ENCODE measurements around the gene SLC4A5. TPM values are rescaled to one million over a fixed set of nuclear protein-coding genes. Genes with fewer than 3 reads are reported as not detected.
A peak's percentile ranks its signal among the peaks of the same experiment; 100 is the strongest.

SLC4A5 gene
- total and polyA plus RNA-seq, 7 donors: under 0.01 to 12.2 (median 1.8) TPM

- Histone ChIP-seq H3K36me3 (peaks cover 0 to 9% (median 6%) of the 10 kb centered on the region in 4 donors), H3K4me3 (no peak overlapping the region), H3K27me3 (no peaks in the 10 kb centered on the region), H3K27ac (no peak overlapping the region), H3K4me1 (no peaks in the 10 kb centered on the region), H3K9me3 (no peaks in the 10 kb centered on the region)
- intact Hi-C loops (cut with DNase I): no loop called here
- TF ChIP-seq POLR2A (IDR thresholded peaks at IDR 0.05) (no peak), CTCF (IDR thresholded peaks at IDR 0.05) (no peak), EP300 (IDR thresholded peaks at IDR 0.05) (no peak)
- DNase-seq: no peak
- 91 to 97% methylated on average over 3 of the region's 3 CpGs for WGBS, 2 donors
Measured at GRCh38 chr2:74212702-74213410, 130.4 kb downstream of the SLC4A5 start.

- TF ChIP-seq POLR2AphosphoS5 (IDR thresholded peaks at IDR 0.05) (peak in 2 of 4 donors; percentile 9 to 21), CTCF (IDR thresholded peaks at IDR 0.05) (no peak), EP300 (IDR thresholded peaks at IDR 0.05) (peak in 1 of 4 donors; percentile 19)
- Histone ChIP-seq H3K4me1 (peaks cover 0 to 3% (median 0%) of the 10 kb centered on the region in 4 donors), H3K36me3 (peaks cover 0 to under 1% (median 0%) of the 10 kb centered on the region in 4 donors), H3K27ac (peak overlapping the region in 3 of 4 donors; percentile 3 to 31 (median 19)), H3K27me3 (no peaks in the 10 kb centered on the region), H3K9me3 (no peaks in the 10 kb centered on the region), H3K4me3 (no peak overlapping the region)
- WGBS, 2 donors: 14 to 20% methylated on average over 6 of the region's 6 CpGs
- no peak for DNase-seq
- intact Hi-C loops (cut with DNase I): no loop called here
Measured at GRCh38 chr2:74206180-74206688, 137.0 kb downstream of the SLC4A5 start.

- no peaks in the 10 kb centered on the region for H3K27me3 ChIP-seq
- 9 to 24% methylated on average over 6 of the region's 6 CpGs for WGBS, 2 donors
- no peak overlapping the region for H3K27ac ChIP-seq
- DNase-seq: no peak
- no peaks in the 10 kb centered on the region for H3K9me3 ChIP-seq
- H3K36me3 ChIP-seq: no peaks in the 10 kb centered on the region
- no peak overlapping the region for H3K4me3 ChIP-seq
- intact Hi-C loops (cut with DNase I): no loop called here
- peaks cover 0 to 3% (median 0%) of the 10 kb centered on the region in 4 donors for H3K4me1 ChIP-seq
- TF ChIP-seq CTCF (IDR thresholded peaks at IDR 0.05): no peak
- TF ChIP-seq POLR2AphosphoS5 (IDR thresholded peaks at IDR 0.05): no peak
- no peak for TF ChIP-seq POLR2A (IDR thresholded peaks at IDR 0.05)
- TF ChIP-seq EP300 (IDR thresholded peaks at IDR 0.05): no peak
Measured at GRCh38 chr2:74205596-74205995, 137.6 kb downstream of the SLC4A5 start.

GRCh38 chr2:74205113-74205512 is 138.1 kb downstream of the SLC4A5 start:
- TF ChIP-seq EP300 (IDR thresholded peaks at IDR 0.05) (no peak), POLR2AphosphoS5 (IDR thresholded peaks at IDR 0.05) (no peak), CTCF (IDR thresholded peaks at IDR 0.05) (no peak), POLR2A (IDR thresholded peaks at IDR 0.05) (no peak)
- peaks cover 0 to 4% (median under 1%) of the 10 kb centered on the region in 4 donors for H3K4me1 ChIP-seq
- DNase-seq: no peak
- H3K27ac ChIP-seq: no peak overlapping the region
- intact Hi-C loops (cut with DNase I): no loop called here
- H3K27me3 ChIP-seq: no peaks in the 10 kb centered on the region
- 38 to 70% methylated on average over 5 of the region's 5 CpGs for WGBS, 2 donors
- H3K4me3 ChIP-seq: no peak overlapping the region
- no peaks in the 10 kb centered on the region for H3K36me3 ChIP-seq
- no peaks in the 10 kb centered on the region for H3K9me3 ChIP-seq
